ENCODE measurements around the gene SFTPA1.

DNA sequence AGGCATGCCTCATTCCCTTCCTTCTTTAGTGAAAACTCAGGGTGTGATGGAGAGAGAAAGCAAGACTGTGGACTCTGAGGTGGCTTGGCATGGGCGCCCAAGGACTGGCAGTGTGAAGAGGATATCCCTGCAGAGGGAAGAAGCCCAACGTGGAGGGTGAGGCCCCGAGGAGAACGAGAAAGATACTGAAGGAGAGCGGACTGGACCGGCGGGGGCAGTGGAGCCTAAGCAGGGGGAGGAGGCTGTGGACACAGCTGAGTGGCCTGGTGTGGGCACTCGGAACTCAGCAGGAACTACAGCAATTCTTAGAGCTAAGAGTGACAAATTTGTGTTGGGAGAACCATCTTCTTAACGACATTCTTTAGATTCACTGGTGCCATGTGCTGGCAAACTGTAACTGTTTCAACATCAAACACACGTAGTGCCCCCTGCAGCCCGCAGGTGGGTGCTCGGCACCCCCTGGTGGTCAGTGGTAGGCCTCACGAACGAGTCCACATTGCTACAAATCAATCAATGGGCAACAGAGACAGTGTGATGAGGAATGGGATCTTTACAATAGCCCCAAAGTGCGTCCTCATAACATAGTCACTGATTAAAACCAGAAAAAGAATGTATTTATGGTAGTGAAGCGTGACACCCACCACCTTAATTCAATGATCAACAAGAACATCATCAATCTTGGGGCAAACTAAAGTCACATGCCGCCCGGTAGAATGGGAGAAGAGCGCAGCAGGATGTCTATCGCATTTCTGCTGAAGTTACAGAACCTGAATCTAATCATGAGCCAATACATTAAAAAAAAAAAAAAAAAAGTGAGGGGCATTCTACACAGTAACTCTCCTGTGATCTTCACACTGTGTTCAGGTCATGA is 2.0 kb upstream of the SFTPA1 start:
- peak; percentile 34 for TF ChIP-seq CTCF (IDR thresholded peaks at IDR 0.05)
- no peak for TF ChIP-seq EZH2 (IDR thresholded peaks at IDR 0.05; ENCODE audit: borderline replicate concordance, insufficient read depth, low read depth, low read length, poor library complexity, severe bottlenecking)
